ENCODE measurements around the gene CARD9.
A peak's percentile ranks its signal among the peaks of the same experiment; 100 is the strongest.

CARD9 gene

DNA sequence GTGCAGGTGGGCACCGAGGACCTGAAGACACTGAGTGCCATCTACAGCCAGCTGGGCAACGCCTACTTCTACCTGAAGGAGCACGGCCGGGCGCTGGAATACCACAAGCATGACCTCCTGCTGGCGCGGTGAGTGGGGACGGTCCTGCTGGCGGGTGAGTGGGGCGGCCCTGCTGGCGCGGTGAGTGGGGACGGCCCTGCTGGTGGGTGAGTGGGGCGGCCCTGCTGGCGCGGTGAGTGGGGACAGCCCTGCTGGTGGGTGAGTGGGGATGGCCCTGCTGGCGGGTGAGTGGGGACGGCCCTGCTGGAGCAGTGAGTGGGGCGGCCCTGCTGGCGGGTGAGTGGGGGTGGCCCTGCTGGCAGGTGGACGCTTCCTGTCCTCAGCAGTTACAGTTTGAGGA, 38.9 kb downstream of the CARD9 start:
- H3K9me3 ChIP-seq (ENCODE audit: control insufficient read depth, insufficient read depth, low read depth, low read length), result no peaks in the 10 kb centered on the region
- CTCF ChIA-PET, result interaction anchor here (0.6 kb wide), 1 partner anchor 1809 kb away, joined by 3 read pairs; no protein-coding TSS in a partner anchor
- peaks cover 0 to 54% of the 10 kb centered on the region in 2 experiments; a peak in 1 of 3 replicates for H3K36me3 ChIP-seq (ENCODE audit: control insufficient read depth in 2 of 2, insufficient read depth in 1 of 2, low read length in 2 of 2)
- no peaks in the 10 kb centered on the region for H3K4me1 ChIP-seq (ENCODE audit: control insufficient read depth, insufficient read depth, low read length)
- POLR2A ChIA-PET, result no interaction called here
- H3K27ac ChIP-seq (ENCODE audit: extremely low read depth, low read depth, low read length), result no peak overlapping the region
- no peak overlapping the region for H3K4me3 ChIP-seq (ENCODE audit: low read depth, low read length)
- TF ChIP-seq ZFHX2 (tag by site-specific recombination; conservative IDR thresholded peaks at IDR 0.05), result 0 out of 2 replicates have a peak, but pooled peaks have one; percentile 17
- peak; percentile 66 for TF ChIP-seq EGR2 (tag by site-specific recombination; IDR thresholded peaks at IDR 0.05; ENCODE audit: low read depth)
- no peak for TF ChIP-seq ZNF146 (tag by site-specific recombination; IDR thresholded peaks at IDR 0.05)
- TF ChIP-seq, protein P1, sequence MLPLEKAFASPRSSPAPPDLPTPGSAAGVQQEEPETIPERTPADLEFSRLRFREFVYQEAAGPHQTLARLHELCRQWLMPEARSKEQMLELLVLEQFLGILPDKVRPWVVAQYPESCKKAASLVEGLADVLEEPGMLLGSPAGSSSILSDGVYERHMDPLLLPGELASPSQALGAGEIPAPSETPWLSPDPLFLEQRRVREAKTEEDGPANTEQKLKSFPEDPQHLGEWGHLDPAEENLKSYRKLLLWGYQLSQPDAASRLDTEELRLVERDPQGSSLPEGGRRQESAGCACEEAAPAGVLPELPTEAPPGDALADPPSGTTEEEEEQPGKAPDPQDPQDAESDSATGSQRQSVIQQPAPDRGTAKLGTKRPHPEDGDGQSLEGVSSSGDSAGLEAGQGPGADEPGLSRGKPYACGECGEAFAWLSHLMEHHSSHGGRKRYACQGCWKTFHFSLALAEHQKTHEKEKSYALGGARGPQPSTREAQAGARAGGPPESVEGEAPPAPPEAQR (tag by site-specific recombination; IDR thresholded peaks at IDR 0.05), result no peak
- no peak for TF ChIP-seq ZNF785 (tag by site-specific recombination; IDR thresholded peaks at IDR 0.05)
- TF ChIP-seq, protein P2, sequence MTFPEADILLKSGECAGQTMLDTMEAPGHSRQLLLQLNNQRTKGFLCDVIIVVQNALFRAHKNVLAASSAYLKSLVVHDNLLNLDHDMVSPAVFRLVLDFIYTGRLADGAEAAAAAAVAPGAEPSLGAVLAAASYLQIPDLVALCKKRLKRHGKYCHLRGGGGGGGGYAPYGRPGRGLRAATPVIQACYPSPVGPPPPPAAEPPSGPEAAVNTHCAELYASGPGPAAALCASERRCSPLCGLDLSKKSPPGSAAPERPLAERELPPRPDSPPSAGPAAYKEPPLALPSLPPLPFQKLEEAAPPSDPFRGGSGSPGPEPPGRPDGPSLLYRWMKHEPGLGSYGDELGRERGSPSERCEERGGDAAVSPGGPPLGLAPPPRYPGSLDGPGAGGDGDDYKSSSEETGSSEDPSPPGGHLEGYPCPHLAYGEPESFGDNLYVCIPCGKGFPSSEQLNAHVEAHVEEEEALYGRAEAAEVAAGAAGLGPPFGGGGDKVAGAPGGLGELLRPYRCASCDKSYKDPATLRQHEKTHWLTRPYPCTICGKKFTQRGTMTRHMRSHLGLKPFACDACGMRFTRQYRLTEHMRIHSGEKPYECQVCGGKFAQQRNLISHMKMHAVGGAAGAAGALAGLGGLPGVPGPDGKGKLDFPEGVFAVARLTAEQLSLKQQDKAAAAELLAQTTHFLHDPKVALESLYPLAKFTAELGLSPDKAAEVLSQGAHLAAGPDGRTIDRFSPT (tag by site-specific recombination; IDR thresholded peaks at IDR 0.05), result peak; percentile 12; the same call in 1 of the 2 replicates

DNA sequence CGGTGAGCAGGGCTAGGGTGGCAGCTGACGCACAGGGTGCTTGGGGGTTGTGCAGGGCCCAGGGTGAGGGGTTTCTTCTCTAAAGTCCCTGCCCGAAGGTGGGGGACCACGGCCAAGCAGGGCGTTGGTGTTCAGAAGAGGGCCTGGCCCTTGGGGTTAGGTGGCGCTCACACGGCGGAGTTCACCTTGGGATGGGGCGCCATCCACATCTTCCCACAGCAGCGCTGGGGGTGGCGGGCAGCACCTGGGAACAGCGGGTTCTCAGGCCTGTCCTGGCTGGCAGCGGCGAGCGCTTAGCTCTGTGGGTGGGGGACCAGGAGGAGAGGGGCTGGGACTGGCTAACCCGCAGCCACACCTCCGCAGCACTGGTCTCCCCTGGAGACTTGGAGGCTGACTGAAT, 40.0 kb downstream of the CARD9 start:
- Histone ChIP-seq H3K4me1 (ENCODE audit: control insufficient read depth, insufficient read depth, low read length) (peaks cover 3% of the 10 kb centered on the region), H3K36me3 (ENCODE audit: control insufficient read depth in 2 of 2, insufficient read depth in 1 of 2, low read length in 2 of 2) (peaks cover 0 to 48% of the 10 kb centered on the region in 2 experiments; a peak in 1 of 3 replicates), H3K4me3 (ENCODE audit: low read depth, low read length) (no peak overlapping the region), H3K27ac (ENCODE audit: extremely low read depth, low read depth, low read length) (no peak overlapping the region), H3K9me3 (ENCODE audit: control insufficient read depth, insufficient read depth, low read depth, low read length) (no peaks in the 10 kb centered on the region)
- ChIA-PET POLR2A (no interaction called here), CTCF (no interaction called here)
- 0 out of 2 replicates have a peak, but pooled peaks have one; percentile 34 for TF ChIP-seq ZNF341 (tag by site-specific recombination; IDR thresholded peaks at IDR 0.05; ENCODE audit: low read depth)
- peak; percentile 45; the same call in 1 of the 2 replicates for TF ChIP-seq GLIS1 (tag by site-specific recombination; IDR thresholded peaks at IDR 0.05)
- TF ChIP-seq SETDB1 (IDR thresholded peaks at IDR 0.05; ENCODE audit: insufficient read length, low read length), result no peak
- TF ChIP-seq, protein P1 (tag by site-specific recombination; IDR thresholded peaks at IDR 0.05), result no peak
- no peak for TF ChIP-seq ZIC2 (tag by site-specific recombination; IDR thresholded peaks at IDR 0.05)
- TF ChIP-seq ZBTB17 (tag by site-specific recombination; IDR thresholded peaks at IDR 0.05), result no peak

DNA sequence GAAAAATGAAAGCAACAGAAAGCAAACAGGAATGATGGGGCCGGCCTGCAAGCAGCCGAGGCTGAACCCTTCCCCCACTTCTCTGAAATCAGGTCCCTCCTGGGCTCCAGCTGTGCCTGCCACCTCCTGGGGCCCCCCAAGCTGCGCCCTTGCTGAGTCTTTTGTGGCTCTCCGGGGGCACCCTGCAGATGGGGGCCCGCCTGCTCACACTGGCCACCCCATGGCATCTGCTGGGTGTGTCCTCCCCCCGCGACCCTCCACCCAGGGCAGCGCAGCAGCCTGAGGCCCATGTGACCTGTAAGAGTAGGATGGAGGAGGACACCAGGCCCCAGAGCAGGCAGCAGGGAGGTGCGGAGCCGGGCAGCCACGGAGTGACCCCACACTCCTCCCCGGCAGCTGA, 40.4 kb downstream of the CARD9 start:
- TF ChIP-seq FEZF1 (tag by site-specific recombination; IDR thresholded peaks at IDR 0.05) (no peak), ZFP69B (tag by site-specific recombination; IDR thresholded peaks at IDR 0.05) (no peak), ZIC2 (tag by site-specific recombination; IDR thresholded peaks at IDR 0.05) (peak; percentile 94), ZNF670 (tag by site-specific recombination; IDR thresholded peaks at IDR 0.05; ENCODE audit: low read depth) (no peak), GLIS1 (tag by site-specific recombination; IDR thresholded peaks at IDR 0.05) (peak; percentile 51; the same call in 1 of the 2 replicates)
- Histone ChIP-seq H3K9me3 (ENCODE audit: control insufficient read depth, insufficient read depth, low read depth, low read length) (no peaks in the 10 kb centered on the region), H3K4me3 (ENCODE audit: low read depth, low read length) (no peak overlapping the region), H3K4me1 (ENCODE audit: control insufficient read depth, insufficient read depth, low read length) (peaks cover 8% of the 10 kb centered on the region), H3K36me3 (ENCODE audit: control insufficient read depth in 2 of 2, insufficient read depth in 1 of 2, low read length in 2 of 2) (peaks cover 0 to 44% of the 10 kb centered on the region in 2 experiments; a peak in 1 of 3 replicates), H3K27ac (ENCODE audit: extremely low read depth, low read depth, low read length) (no peak overlapping the region)
- CTCF ChIA-PET, result no interaction called here
- POLR2A ChIA-PET, result no interaction called here

All from HEK293 (cell line).